Measurements from ENCODE around the gene KLK12. TPM values are rescaled to one million over a fixed set of nuclear protein-coding genes. Genes with fewer than 3 reads are reported as not detected.

Gene KLK12, protein sequence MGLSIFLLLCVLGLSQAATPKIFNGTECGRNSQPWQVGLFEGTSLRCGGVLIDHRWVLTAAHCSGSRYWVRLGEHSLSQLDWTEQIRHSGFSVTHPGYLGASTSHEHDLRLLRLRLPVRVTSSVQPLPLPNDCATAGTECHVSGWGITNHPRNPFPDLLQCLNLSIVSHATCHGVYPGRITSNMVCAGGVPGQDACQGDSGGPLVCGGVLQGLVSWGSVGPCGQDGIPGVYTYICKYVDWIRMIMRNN
- total RNA-seq = not detected in 2 replicates

DNA sequence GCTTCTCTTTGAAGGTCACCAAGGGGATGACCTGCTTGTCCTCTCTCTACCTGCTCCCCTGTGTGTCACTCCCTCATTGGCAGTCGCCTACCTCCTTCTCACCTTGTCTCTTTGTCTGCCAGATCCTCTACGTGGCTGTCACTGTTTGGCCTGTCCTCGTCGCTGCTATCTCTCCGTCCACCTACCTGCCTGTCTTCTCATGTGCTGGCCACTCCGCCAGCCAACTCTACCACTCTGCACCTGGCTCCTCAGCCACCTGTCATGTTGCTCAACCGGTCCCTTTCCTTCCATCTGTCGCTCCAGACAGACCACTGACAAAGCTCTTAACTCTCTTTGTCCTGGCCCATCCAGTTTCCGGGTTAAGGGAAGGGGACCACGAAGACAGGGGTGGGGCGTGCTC lies at the start of gene KLK12:
Gene KLK12, minus strand, starts transcription at position 299 of the 400 bp plus-strand sequence. CDS start 381 bp downstream, outside the sequence.
- CTCF ChIA-PET = no interaction called here
- Mint-ChIP-seq H3K4me3 (no peak within 1 kb of the TSS), H3K9me3 (no peaks in the 10 kb centered on the region), H3K4me1 (no peaks in the 10 kb centered on the region), H3K27me3 (peaks cover 21% of the 10 kb centered on the region), H3K27ac (no peak within 1 kb of the TSS), H3K36me3 (ENCODE audit: low read depth) (no peaks in the 10 kb centered on the region)
- DNase-seq (no peak), ATAC-seq (ENCODE audit: low read depth) (no peak)
- POLR2A ChIA-PET = no interaction called here
- intact Hi-C loops (cut with micrococcal nuclease) = no loop called here
- TF ChIP-seq, protein P1, sequence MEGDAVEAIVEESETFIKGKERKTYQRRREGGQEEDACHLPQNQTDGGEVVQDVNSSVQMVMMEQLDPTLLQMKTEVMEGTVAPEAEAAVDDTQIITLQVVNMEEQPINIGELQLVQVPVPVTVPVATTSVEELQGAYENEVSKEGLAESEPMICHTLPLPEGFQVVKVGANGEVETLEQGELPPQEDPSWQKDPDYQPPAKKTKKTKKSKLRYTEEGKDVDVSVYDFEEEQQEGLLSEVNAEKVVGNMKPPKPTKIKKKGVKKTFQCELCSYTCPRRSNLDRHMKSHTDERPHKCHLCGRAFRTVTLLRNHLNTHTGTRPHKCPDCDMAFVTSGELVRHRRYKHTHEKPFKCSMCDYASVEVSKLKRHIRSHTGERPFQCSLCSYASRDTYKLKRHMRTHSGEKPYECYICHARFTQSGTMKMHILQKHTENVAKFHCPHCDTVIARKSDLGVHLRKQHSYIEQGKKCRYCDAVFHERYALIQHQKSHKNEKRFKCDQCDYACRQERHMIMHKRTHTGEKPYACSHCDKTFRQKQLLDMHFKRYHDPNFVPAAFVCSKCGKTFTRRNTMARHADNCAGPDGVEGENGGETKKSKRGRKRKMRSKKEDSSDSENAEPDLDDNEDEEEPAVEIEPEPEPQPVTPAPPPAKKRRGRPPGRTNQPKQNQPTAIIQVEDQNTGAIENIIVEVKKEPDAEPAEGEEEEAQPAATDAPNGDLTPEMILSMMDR (IDR thresholded peaks at IDR 0.05) = no peak

GRCh38 chr19:51084505-51084904 lies 49.7 kb upstream of the KLK12 start:
- intact Hi-C loops (cut with micrococcal nuclease) = no loop called here
- no peaks in the 10 kb centered on the region for H3K4me1 Mint-ChIP-seq
- ChIA-PET CTCF (no interaction called here), POLR2A (no interaction called here)
- H3K27ac Mint-ChIP-seq = no peak overlapping the region
- H3K36me3 Mint-ChIP-seq (ENCODE audit: low read depth) = no peaks in the 10 kb centered on the region
- DNase-seq (no peak), ATAC-seq (ENCODE audit: low read depth) (no peak)
- no peaks in the 10 kb centered on the region for H3K27me3 Mint-ChIP-seq
- no peaks in the 10 kb centered on the region for H3K9me3 Mint-ChIP-seq
- H3K4me3 Mint-ChIP-seq = no peak overlapping the region
- TF ChIP-seq, protein P1 (IDR thresholded peaks at IDR 0.05) = no peak

GRCh38 chr19:51083783-51084182 lies 49.0 kb upstream of the KLK12 start:
- TF ChIP-seq, protein P1 (IDR thresholded peaks at IDR 0.05) = no peak
- ATAC-seq (ENCODE audit: low read depth) = no peak
- H3K27me3 Mint-ChIP-seq = no peaks in the 10 kb centered on the region
- H3K4me1 Mint-ChIP-seq = no peaks in the 10 kb centered on the region
- ChIA-PET CTCF (no interaction called here), POLR2A (no interaction called here)
- intact Hi-C loops (cut with micrococcal nuclease) = no loop called here
- H3K36me3 Mint-ChIP-seq (ENCODE audit: low read depth) = no peaks in the 10 kb centered on the region
- no peak overlapping the region for H3K27ac Mint-ChIP-seq
- no peaks in the 10 kb centered on the region for H3K9me3 Mint-ChIP-seq
- DNase-seq = no peak
- no peak overlapping the region for H3K4me3 Mint-ChIP-seq

DNA sequence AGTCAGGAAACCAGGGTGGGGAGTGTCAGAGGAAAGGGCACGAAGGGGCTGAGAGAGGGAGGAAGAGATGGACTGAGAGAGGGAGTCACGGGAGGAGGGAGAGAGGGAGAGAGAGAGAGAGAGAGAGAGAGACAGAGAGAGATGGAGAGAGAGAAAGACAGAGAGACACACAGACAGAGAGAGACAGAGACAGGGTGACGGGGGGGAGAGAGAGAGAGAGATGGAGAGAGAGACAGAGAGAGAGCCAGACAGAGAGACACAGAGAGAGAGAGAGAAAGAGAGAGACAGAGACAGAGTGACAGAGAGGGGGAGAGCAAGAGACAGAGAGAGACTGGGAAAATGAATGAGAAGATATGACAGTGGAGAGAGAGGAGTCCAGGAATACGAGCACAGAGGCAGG lies 48.4 kb upstream of the KLK12 start:
- Mint-ChIP-seq H3K27me3 (no peaks in the 10 kb centered on the region), H3K27ac (no peak overlapping the region), H3K4me3 (no peak overlapping the region), H3K9me3 (no peaks in the 10 kb centered on the region), H3K36me3 (ENCODE audit: low read depth) (no peaks in the 10 kb centered on the region), H3K4me1 (no peaks in the 10 kb centered on the region)
- ChIA-PET CTCF (no interaction called here), POLR2A (no interaction called here)
- ATAC-seq (ENCODE audit: low read depth) (no peak), DNase-seq (no peak)
- TF ChIP-seq, protein P1 (IDR thresholded peaks at IDR 0.05) = no peak
- intact Hi-C loops (cut with micrococcal nuclease) = no loop called here

DNA sequence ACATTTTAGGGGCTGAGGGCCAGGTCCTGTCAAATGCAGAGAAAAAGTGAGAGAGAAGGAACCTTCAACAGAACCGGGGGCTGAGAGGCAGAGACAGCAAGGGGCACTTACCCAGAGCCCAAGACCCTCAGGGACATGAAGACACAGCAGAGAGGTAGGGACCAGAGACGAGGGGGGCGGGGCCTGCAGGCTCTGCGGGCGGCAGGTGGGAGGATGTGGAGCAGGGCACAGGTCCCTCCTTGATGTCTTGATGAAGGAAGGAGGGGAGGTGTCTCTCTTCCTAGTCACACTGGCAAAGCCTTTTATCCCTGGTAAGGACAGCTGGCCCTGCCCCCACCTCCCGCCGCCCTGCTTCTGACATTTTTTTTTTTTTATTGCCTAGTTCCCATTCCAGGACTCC lies 47.8 kb upstream of the KLK12 start, which contains the start of gene KLK14:
Gene KLK14, minus strand, starts transcription at position 277 of the 400 bp plus-strand sequence. Its CDS starts 273 bp downstream, at position 4.
- ChIA-PET CTCF (no interaction called here), POLR2A (no interaction called here)
- intact Hi-C loops (cut with micrococcal nuclease) = no loop called here
- DNase-seq (no peak), ATAC-seq (ENCODE audit: low read depth) (no peak)
- H3K9me3 Mint-ChIP-seq = no peaks in the 10 kb centered on the region
- H3K4me3 Mint-ChIP-seq = no peak within 1 kb of the TSS
- H3K27me3 Mint-ChIP-seq = no peaks in the 10 kb centered on the region
- TF ChIP-seq, protein P1 (IDR thresholded peaks at IDR 0.05) = no peak
- H3K4me1 Mint-ChIP-seq = no peaks in the 10 kb centered on the region
- no peaks in the 10 kb centered on the region for H3K36me3 Mint-ChIP-seq (ENCODE audit: low read depth)
- H3K27ac Mint-ChIP-seq = no peak within 1 kb of the TSS
